CD4-positive, CD25-positive, alpha-beta regulatory T cell (primary cell): ENCODE data around the gene ERGIC3. TPM values are rescaled to one million over a fixed set of nuclear protein-coding genes. Genes with fewer than 3 reads are reported as not detected.

Experiments
- polyA plus RNA-seq, 4 donors: library from polyadenylated mRNA; unstranded; fragments of 300-500 nt; fragmentation: Illumina TruSeq; gene quantifications; one replicate each; pipeline ENCODE4 v1.2.3, GENCODE V29; 2021
- total RNA-seq: library from RNA; stranded (reverse); gene quantifications from one replicate; pipeline ENCODE4 v1.2.3, GENCODE V29; 2022

The ERGIC3 gene
- total and polyA plus RNA-seq, 5 donors from 2014 or later: 121 to 138 (median 132) TPM

Other genes with a start within 250 kb of the ERGIC3 start
- gene FAM83C, start 249.7 kb upstream of the ERGIC3 start, total RNA-seq: not detected
- gene FAM83C, start 249.7 kb upstream of the ERGIC3 start, polyA plus RNA-seq: not detected
- gene UQCC1, start 130.1 kb upstream of the ERGIC3 start, total RNA-seq: 28.3 TPM
- gene UQCC1, start 130.1 kb upstream of the ERGIC3 start, polyA plus RNA-seq: 10 to 100 TPM; 11.7 to 22.0 (median 18.0) TPM
- gene GDF5, start 103.8 kb upstream of the ERGIC3 start, total RNA-seq: not detected
- gene GDF5, start 103.8 kb upstream of the ERGIC3 start, polyA plus RNA-seq: not detected
- 64.1 TPM for gene CEP250, start 86.5 kb upstream of the ERGIC3 start, total RNA-seq
- 1 to 10 TPM; 4.7 to 5.3 (median 4.9) TPM for gene CEP250, start 86.5 kb upstream of the ERGIC3 start, polyA plus RNA-seq
- not detected for gene C20orf173, start 12.4 kb upstream of the ERGIC3 start, total RNA-seq
- gene C20orf173, start 12.4 kb upstream of the ERGIC3 start, polyA plus RNA-seq: not detected
- 21.8 TPM for gene SPAG4, start 73.8 kb downstream of the ERGIC3 start, total RNA-seq
- gene SPAG4, start 73.8 kb downstream of the ERGIC3 start, polyA plus RNA-seq: 1 to 10 TPM in 1 of 4 donors, under 1 TPM in 3; 0.11 to 1.2 (median 0.34) TPM
- gene CPNE1, start 122.8 kb downstream of the ERGIC3 start, total RNA-seq: 246 TPM
- gene CPNE1, start 122.8 kb downstream of the ERGIC3 start, polyA plus RNA-seq: 100 to 1,000 TPM; 175 to 398 (median 338) TPM
- gene RBM12, start 122.8 kb downstream of the ERGIC3 start, total RNA-seq: 128 TPM
- 10 to 100 TPM; 46.6 to 58.0 (median 53.3) TPM for gene RBM12, start 122.8 kb downstream of the ERGIC3 start, polyA plus RNA-seq
- gene NFS1, start 157.3 kb downstream of the ERGIC3 start, total RNA-seq: 21.2 TPM
- 10 to 100 TPM; 22.3 to 32.6 (median 25.4) TPM for gene NFS1, start 157.3 kb downstream of the ERGIC3 start, polyA plus RNA-seq
- gene ROMO1, start 157.3 kb downstream of the ERGIC3 start, total RNA-seq: 48.8 TPM
- 100 to 1,000 TPM; 295 to 378 (median 363) TPM for gene ROMO1, start 157.3 kb downstream of the ERGIC3 start, polyA plus RNA-seq
- 1,180 TPM for gene RBM39, start 200.2 kb downstream of the ERGIC3 start, total RNA-seq
- gene RBM39, start 200.2 kb downstream of the ERGIC3 start, polyA plus RNA-seq: 100 to 1,000 TPM; 112 to 144 (median 117) TPM
- 159 TPM for gene PHF20, start 229.9 kb downstream of the ERGIC3 start, total RNA-seq
- gene PHF20, start 229.9 kb downstream of the ERGIC3 start, polyA plus RNA-seq: 100 to 1,000 TPM in 2 of 4 donors, 10 to 100 TPM in 2; 87.3 to 126 (median 100) TPM